ENCODE measurements around the gene RNU5D-1. TPM values are rescaled to one million over a fixed set of nuclear protein-coding genes. Genes with fewer than 3 reads are reported as not detected.

The RNU5D-1 gene
- total and polyA plus RNA-seq, 10 of the 15 experiments (the other 5 are each of a cell fraction or from before 2014, with no cell fraction given) = not detected

GRCh38 chr1:44694863-44695478, 36.0 kb downstream of the RNU5D-1 start:
- Histone ChIP-seq H4K20me1 (ENCODE audit: control insufficient read depth, insufficient read depth) (no peaks in the 10 kb centered on the region), H3K27ac (ENCODE audit: control insufficient read depth, insufficient read depth) (peak overlapping the region; percentile 68), H3K27me3 (replicated peaks in 1 of 2; ENCODE audit: control insufficient read depth in 2 of 2, insufficient read depth in 2 of 2, low read length in 1 of 2) (no peaks in the 10 kb centered on the region), H3K36me3 (ENCODE audit: control insufficient read depth in 2 of 2, insufficient read depth in 2 of 2, low read length in 1 of 2) (no peaks in the 10 kb centered on the region), H3K4me3 (no peak overlapping the region), H3K79me2 (ENCODE audit: control insufficient read depth, insufficient read depth, low read length) (no peaks in the 10 kb centered on the region), H3K4me1 (ENCODE audit: control insufficient read depth, insufficient read depth, low read length) (peaks cover 51% of the 10 kb centered on the region), H3K9ac (ENCODE audit: control insufficient read depth, insufficient read depth, low read length) (peak overlapping the region; percentile 8; the same call in 1 of the 2 replicates), H3K9me3 (replicated peaks; ENCODE audit: control insufficient read depth, insufficient read depth, low read length) (no peaks in the 10 kb centered on the region), H2AFZ (ENCODE audit: control insufficient read depth, low read depth, low read length) (peak overlapping the region; percentile 18), H3K4me2 (ENCODE audit: control insufficient read depth, insufficient read depth) (peak overlapping the region; percentile 48)
- no TSS peak for BruUV-seq (replicated peaks)
- POLR2A ChIA-PET = interaction anchor here (0.7 to 3.5 kb wide), 4 partner anchors 12 to 26 kb away, joined by 3 to 12 read pairs (median 6); partner anchors contain the start of genes ARMH1 and TMEM53
- in situ Hi-C loops (cut with MboI) = no loop called here
- SMC1A ChIA-PET (ENCODE audit: uncharacterized antibody, unreplicated experiment) = interaction anchor here (1.3 to 8.8 kb wide), 5 partner anchors 8 to 22 kb away, joined by 4 to 76 read pairs (median 8); partner anchors contain the start of genes ARMH1 and TMEM53
- CTCF ChIA-PET = interaction anchor here (1.0 to 5.3 kb wide), 11 partner anchors 10 to 101 kb away, joined by 3 to 30 read pairs (median 4); partner anchors contain the start of genes RNU5D-1 and TMEM53
- peak; percentile 82 for DNase-seq (ENCODE audit: low read depth, low spot score)
- peak; percentile 71 for FAIRE-seq
- peak; percentile 89 for ATAC-seq
- 14% methylated on average over 7 of the region's 7 CpGs for WGBS (ENCODE audit: insufficient coverage, insufficient replicate concordance, low lambda C conversion rate, missing lambda C conversion rate)
- RAD21 ChIA-PET (ENCODE audit: unreplicated experiment) = interaction anchor here (1.3 kb wide), 1 partner anchor 21 kb away, joined by 8 read pairs; the partner anchor contains the start of genes ARMH1 and TMEM53
- intact Hi-C loops (cut with micrococcal nuclease; ENCODE audit: unreplicated experiment) = no loop called here
- TF ChIP-seq MTA2 (IDR thresholded peaks at IDR 0.05; ENCODE audit: low read depth) = no peak
- TF ChIP-seq NFXL1 (IDR thresholded peaks at IDR 0.05; ENCODE audit: borderline replicate concordance) = no peak
- TF ChIP-seq ZBTB33 (IDR thresholded peaks at IDR 0.05) = no peak
- no peak for TF ChIP-seq ZNF592 (IDR thresholded peaks at IDR 0.05)
- no peak for TF ChIP-seq ATF3 (IDR thresholded peaks at IDR 0.05; ENCODE audit: borderline replicate concordance, extremely low read depth, low read depth, low read length)
- TF ChIP-seq CEBPB (IDR thresholded peaks at IDR 0.05; ENCODE audit: borderline replicate concordance in 1 of 2, low read depth in 2 of 2, low read length in 2 of 2) = no peak
- TF ChIP-seq NR2F1 (conservative IDR thresholded peaks at IDR 0.05) = no peak
- TF ChIP-seq EP300 (IDR thresholded peaks at IDR 0.05; ENCODE audit: borderline replicate concordance in 1 of 2, control insufficient read depth in 1 of 2, low read depth in 2 of 2, low read length in 2 of 2) = 0 out of 4 replicates have a peak, but pooled peaks of 1 of the 2 experiments have one; percentile 20
- TF ChIP-seq PRDM15 (CRISPR knock-in tag; IDR thresholded peaks at IDR 0.05) = no peak
- TF ChIP-seq ZBED1 (IDR thresholded peaks at IDR 0.05; ENCODE audit: borderline replicate concordance) = no peak
- no peak for TF ChIP-seq BMI1 (IDR thresholded peaks at IDR 0.05; ENCODE audit: borderline replicate concordance)
- TF ChIP-seq SMARCA5 (IDR thresholded peaks at IDR 0.05) = no peak
